Smooth muscle cell (in vitro differentiated cells): ENCODE results near the gene DTNA. TPM values are rescaled to one million over a fixed set of nuclear protein-coding genes. Genes with fewer than 3 reads are reported as not detected.

Experiments used
- DNase-seq: peaks from one replicate; lab custom pipeline; 2025; ENCODE audit not compliant: unreplicated experiment; lab: John Stamatoyannopoulos, UW
- H2AFZ ChIP-seq: fragments of 200-600 bp; sonication (generic); 2 replicates; pipeline ENCODE4 v1.6.0; 2016; ENCODE audit warnings: antibody characterized with exemption, low read depth, mild to moderate bottlenecking
- H3F3A ChIP-seq: fragments of 200-600 bp; sonication (generic); 2 replicates; pipeline ENCODE4 v1.6.0; 2017; ENCODE audit warnings: antibody characterized with exemption, low read depth
- H3K27ac ChIP-seq: fragments of 200-600 bp; sonication (generic); 2 replicates; pipeline ENCODE4 v1.5.1; 2016; ENCODE audit warnings: low read depth, mild to moderate bottlenecking
- H3K27me3 ChIP-seq: fragments of 200-600 bp; sonication (generic); 2 replicates; pipeline ENCODE4 v1.6.1; 2016; ENCODE audit warnings: low read depth, mild to moderate bottlenecking
- H3K36me3 ChIP-seq: fragments of 200-600 bp; sonication (generic); 2 replicates; pipeline ENCODE4 v1.5.1; 2016; ENCODE audit warnings: low read depth
- H3K4me1 ChIP-seq: fragments of 200-600 bp; sonication (generic); 2 replicates; pipeline ENCODE4 v1.5.1; 2016; ENCODE audit warnings: low read depth
- H3K4me2 ChIP-seq: fragments of 200-600 bp; sonication (generic); 2 replicates; pipeline ENCODE4 v1.6.0; 2016; ENCODE audit warnings: mild to moderate bottlenecking
- H3K4me3 ChIP-seq: fragments of 200-600 bp; sonication (generic); 2 replicates; pipeline ENCODE4 v1.5.1; 2016; ENCODE audit warnings: mild to moderate bottlenecking
- H3K79me2 ChIP-seq: fragments of 200-600 bp; sonication (generic); 2 replicates; pipeline ENCODE4 v1.6.0; 2016; ENCODE audit warnings: low read depth, mild to moderate bottlenecking
- H3K9ac ChIP-seq: fragments of 200-600 bp; sonication (generic); 2 replicates; pipeline ENCODE4 v1.6.0; 2016; ENCODE audit warnings: low read depth
- H3K9me3 ChIP-seq: fragments of 200-600 bp; sonication (generic); replicated peaks from 2 replicates; pipeline ENCODE4 v1.5.1; 2016; ENCODE audit warnings: low read depth
- H4K20me1 ChIP-seq: fragments of 200-600 bp; sonication (generic); 2 replicates; pipeline ENCODE4 v1.6.0; 2016; ENCODE audit warnings: low read depth
- CTCF ChIP-seq: fragments of 200-600 bp; sonication (generic); IDR thresholded peaks from 2 replicates; pipeline ENCODE4 v1.5.1; 2017; ENCODE audit warnings: borderline replicate concordance, mild to moderate bottlenecking, antibody characterized with exemption; ENCODE audit not compliant: insufficient read depth, poor library complexity, severe bottlenecking
- WGBS: methylation state at CpG from one replicate; pipeline ENCODE4 v1.1.7; 2016; ENCODE audit warnings: low lambda C conversion rate; 5-methylcytosine and 5-hydroxymethylcytosine counted together
- polyA plus RNA-seq: library from polyadenylated mRNA; unstranded; fragments of >200 nt; fragmentation: Nextera tagmentation; extraction: Ambion mirVana; gene quantifications from 2 replicates; pipeline ENCODE4 v1.2.1, GENCODE V29; 2016
- total RNA-seq: library from RNA; depleted of rRNA; stranded (reverse); fragments of >200 nt; gene quantifications from 2 replicates; pipeline ENCODE4 v1.2.3, GENCODE V29; 2014

DTNA gene
- total and polyA plus RNA-seq, 2 experiments from 2014 or later, result 3.0 to 3.1 TPM

- Histone ChIP-seq H3K4me2 (no peak overlapping the region), H3K27me3 (no peaks in the 10 kb centered on the region), H4K20me1 (no peaks in the 10 kb centered on the region), H3K36me3 (no peaks in the 10 kb centered on the region), H2AFZ (no peak overlapping the region), H3K79me2 (no peaks in the 10 kb centered on the region), H3F3A (no peaks in the 10 kb centered on the region), H3K27ac (no peak overlapping the region), H3K9me3 (no peaks in the 10 kb centered on the region), H3K9ac (no peak overlapping the region), H3K4me1 (no peaks in the 10 kb centered on the region), H3K4me3 (no peak overlapping the region)
- WGBS, result 88% methylated on average over 3 of the region's 3 CpGs
- no peak for TF ChIP-seq CTCF
- DNase-seq, result no peak
Measured at GRCh38 chr18:34701911-34702310, 8.2 kb upstream of the DTNA start.

GRCh38 chr18:34702814-34703213 lies 7.3 kb upstream of the DTNA start:
- no peak overlapping the region for H3K4me3 ChIP-seq
- H3K4me1 ChIP-seq, result peaks cover 6% of the 10 kb centered on the region
- no peaks in the 10 kb centered on the region for H3K9me3 ChIP-seq
- no peaks in the 10 kb centered on the region for H3K79me2 ChIP-seq
- H3K4me2 ChIP-seq, result no peak overlapping the region
- TF ChIP-seq CTCF, result no peak
- H3K27ac ChIP-seq, result no peak overlapping the region
- H4K20me1 ChIP-seq, result no peaks in the 10 kb centered on the region
- no peaks in the 10 kb centered on the region for H3K27me3 ChIP-seq
- H3K36me3 ChIP-seq, result no peaks in the 10 kb centered on the region
- 97% methylated on average over 3 of the region's 3 CpGs for WGBS
- no peak for DNase-seq
- no peak overlapping the region for H3K9ac ChIP-seq
- no peak overlapping the region for H2AFZ ChIP-seq
- H3F3A ChIP-seq, result no peaks in the 10 kb centered on the region

- H2AFZ ChIP-seq, result no peak overlapping the region
- no peaks in the 10 kb centered on the region for H3K9me3 ChIP-seq
- WGBS, result 100% methylated on average over 1 of the region's 1 CpG
- no peak overlapping the region for H3K4me3 ChIP-seq
- no peaks in the 10 kb centered on the region for H4K20me1 ChIP-seq
- H3K79me2 ChIP-seq, result no peaks in the 10 kb centered on the region
- no peak overlapping the region for H3K9ac ChIP-seq
- no peaks in the 10 kb centered on the region for H3K27me3 ChIP-seq
- H3K27ac ChIP-seq, result no peak overlapping the region
- no peak for DNase-seq
- peaks cover 18% of the 10 kb centered on the region for H3K4me1 ChIP-seq
- no peak overlapping the region for H3K4me2 ChIP-seq
- H3K36me3 ChIP-seq, result no peaks in the 10 kb centered on the region
- H3F3A ChIP-seq, result no peaks in the 10 kb centered on the region
- no peak for TF ChIP-seq CTCF
Measured at GRCh38 chr18:34704074-34704473, 6.0 kb upstream of the DTNA start.

- WGBS, result 73% methylated on average over 2 of the region's 2 CpGs
- H3K4me3 ChIP-seq, result no peak overlapping the region
- peaks cover 26% of the 10 kb centered on the region for H3K4me1 ChIP-seq
- H3K36me3 ChIP-seq, result no peaks in the 10 kb centered on the region
- H4K20me1 ChIP-seq, result no peaks in the 10 kb centered on the region
- no peak overlapping the region for H2AFZ ChIP-seq
- no peak overlapping the region for H3K27ac ChIP-seq
- H3K4me2 ChIP-seq, result no peak overlapping the region
- H3K9me3 ChIP-seq, result no peaks in the 10 kb centered on the region
- no peaks in the 10 kb centered on the region for H3K79me2 ChIP-seq
- H3F3A ChIP-seq, result no peaks in the 10 kb centered on the region
- no peaks in the 10 kb centered on the region for H3K27me3 ChIP-seq
- H3K9ac ChIP-seq, result no peak overlapping the region
- no peak for TF ChIP-seq CTCF
- DNase-seq, result no peak
Measured at GRCh38 chr18:34704823-34705222, 5.3 kb upstream of the DTNA start.
